Hematopoietic multipotent progenitor cell treated with erythropoietin and hydrocortisone succinate and interleukin-3 and kit ligand, for 8 days (in vitro differentiated cells): ENCODE data around the gene COL13A1.

ENCODE experiments used
- DNase-seq: peaks from one replicate; pipeline ENCODE4 v3.0.0-alpha.2; 2015

The COL13A1 gene

GRCh38 chr10:69801434-69802315, at the start of gene COL13A1:
TSS of gene COL13A1 (plus strand) at chr10:69801906. CDS start at chr10:69802424, 518 bp downstream.
- DNase-seq, result no peak

DNA sequence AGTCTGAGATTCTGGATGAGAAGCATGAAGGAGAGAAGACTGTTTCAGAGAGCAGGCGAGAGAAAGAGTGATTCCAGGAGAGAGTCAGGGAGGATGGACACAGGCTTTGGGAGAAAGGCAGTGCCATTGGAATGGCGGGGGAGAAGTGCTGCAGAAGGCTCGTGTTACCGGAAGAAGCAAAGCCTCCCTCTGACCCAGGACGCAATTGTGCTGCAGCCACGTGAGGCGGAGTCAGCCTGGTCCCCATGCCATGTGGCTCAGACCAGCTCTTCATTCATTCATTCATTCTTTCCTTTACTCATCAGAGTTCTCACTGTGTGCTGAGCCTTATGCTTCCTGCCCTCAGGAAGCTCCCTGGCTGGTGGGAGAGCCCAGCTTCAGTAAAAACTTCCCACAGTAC, 49.2 kb upstream of the COL13A1 start:
- no peak for DNase-seq

DNA sequence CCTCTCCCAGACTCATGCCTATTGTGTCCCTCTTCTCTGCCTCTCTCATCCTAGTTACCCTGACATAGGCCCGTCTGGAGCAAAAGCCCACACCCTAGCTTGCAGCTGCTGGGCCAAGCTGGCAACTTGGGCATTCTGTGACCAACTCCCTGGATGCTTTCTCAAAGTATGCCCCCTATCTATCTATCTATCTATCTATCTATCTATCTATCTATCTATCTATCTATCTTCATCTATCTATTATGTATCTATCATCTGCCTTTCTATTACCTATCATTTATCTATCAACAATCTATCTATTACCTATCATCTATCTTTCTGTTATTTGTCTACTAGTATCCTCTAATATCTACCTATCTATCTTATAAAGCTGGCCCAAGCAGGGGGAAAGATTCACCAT, 45.4 kb upstream of the COL13A1 start:
- DNase-seq, result no peak

DNA sequence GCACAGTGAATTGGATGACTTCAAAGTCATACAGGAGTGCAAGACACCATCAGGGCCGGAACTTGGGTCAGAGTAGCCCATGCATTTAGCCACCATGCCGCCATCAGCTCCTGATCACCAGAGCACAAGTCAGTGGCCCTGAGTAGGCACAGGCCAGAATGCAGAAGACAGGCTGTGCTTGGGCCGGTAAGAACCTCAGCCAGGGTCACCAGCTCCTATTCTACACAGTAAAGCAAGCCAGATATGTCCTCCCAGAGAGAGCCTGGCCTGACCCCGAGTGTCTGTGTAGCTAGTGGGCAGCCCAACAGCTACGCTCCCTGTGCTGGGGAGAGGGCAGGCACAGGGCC, 44.5 kb upstream of the COL13A1 start:
- no peak for DNase-seq

GRCh38 chr10:69757553-69758309, 44.0 kb upstream of the COL13A1 start:
- no peak for DNase-seq

GRCh38 chr10:69758310-69758728, 43.4 kb upstream of the COL13A1 start:
- DNase-seq, result no peak

DNA sequence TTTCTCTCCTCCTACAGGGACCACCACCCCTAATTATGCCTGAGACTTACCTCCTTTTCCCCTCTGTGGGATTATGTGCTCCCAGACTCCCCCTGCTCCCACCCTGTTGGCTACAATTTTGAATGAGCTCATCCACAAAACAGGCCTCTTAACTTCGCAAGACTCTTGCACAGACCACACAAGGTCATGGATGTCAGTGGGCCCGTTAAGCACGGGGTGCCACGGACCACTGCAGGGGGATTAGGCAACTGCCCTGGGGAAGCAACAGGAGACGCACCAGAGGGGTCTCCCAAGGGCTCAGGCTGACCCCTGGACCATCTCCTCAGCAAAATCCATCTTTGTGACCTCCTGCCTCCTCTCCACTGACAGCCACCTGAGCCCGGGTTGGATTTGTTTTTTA, 42.1 kb upstream of the COL13A1 start:
- no peak for DNase-seq

- no peak for DNase-seq
Observed at GRCh38 chr10:69760072-69760471, 41.6 kb upstream of the COL13A1 start.

DNA sequence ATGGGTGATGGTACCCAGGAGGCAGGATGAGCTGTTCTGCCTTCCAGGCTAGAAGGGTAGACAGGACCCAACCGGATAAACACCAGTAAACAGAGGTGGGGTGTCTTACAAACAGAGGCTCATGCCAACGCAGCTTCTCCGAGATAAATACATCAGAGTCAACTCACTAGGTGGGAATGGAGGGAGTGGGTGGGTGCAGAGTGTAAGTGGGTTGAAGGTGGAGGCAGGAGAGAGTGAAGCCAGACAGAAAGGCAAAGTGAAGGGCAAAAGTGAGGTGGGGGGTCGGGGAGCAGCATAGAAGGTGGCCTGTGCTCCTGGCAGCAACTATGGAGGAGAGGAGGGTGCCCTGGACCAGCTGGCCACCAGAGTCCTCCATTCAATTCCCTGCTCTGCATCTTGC, 40.4 kb upstream of the COL13A1 start:
- no peak for DNase-seq

DNA sequence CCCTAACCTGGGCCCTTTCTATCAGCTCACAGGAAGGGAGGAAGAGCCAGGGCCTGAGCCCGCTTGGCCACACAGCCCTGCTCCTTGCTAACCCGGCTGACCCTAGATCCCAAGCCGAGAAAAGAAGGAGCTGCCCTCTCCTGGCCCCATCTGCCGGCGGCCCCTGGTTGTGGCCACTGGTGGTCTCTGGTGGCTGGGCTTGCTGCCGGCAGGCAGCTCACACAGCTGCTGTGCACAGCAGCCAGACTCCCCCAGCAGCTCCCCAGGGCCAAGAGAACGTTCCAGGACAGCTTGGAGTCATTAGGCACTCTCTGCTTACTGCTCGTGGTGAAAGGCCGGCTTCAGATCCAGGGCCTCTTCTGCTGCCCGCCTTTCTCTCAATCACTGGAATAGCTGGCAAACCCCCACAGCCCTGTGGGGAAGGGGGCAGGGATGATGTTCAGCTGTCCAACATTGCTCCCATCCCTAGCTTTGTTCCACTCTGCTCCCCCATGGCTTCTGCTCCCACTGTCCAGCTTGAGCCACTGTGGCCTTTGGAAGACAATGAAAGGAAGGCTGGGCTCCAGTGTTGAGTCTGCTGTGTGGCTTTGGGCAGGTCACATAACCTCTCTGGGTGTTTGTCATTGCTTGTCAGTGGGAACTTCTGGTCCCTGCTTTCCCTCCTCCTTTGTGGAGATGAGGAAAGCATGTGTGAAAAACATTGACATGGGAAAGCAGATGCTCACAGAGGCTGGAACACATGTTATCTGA, 35.4 kb upstream of the COL13A1 start:
- no peak for DNase-seq

DNA sequence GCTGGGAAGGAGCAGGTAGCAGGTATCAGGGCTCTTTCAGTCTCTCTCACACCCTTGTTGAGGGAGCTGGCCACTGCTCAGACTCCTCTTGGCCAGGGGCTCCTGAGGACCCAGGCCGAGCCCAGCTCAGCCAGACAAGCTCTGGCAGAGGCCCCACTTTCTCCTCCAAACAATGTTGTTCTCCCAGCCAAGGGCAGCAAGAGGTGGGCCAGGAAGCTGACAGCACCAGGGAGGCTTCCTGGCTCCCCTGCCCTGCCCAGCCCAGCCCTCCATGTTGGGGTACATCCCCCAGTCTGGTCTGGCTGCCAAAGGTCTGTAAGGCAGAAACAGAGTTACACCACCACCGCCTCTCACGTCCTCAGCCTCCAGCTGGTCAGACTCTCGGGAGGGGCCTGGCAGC, 33.9 kb upstream of the COL13A1 start:
- no peak for DNase-seq

DNA sequence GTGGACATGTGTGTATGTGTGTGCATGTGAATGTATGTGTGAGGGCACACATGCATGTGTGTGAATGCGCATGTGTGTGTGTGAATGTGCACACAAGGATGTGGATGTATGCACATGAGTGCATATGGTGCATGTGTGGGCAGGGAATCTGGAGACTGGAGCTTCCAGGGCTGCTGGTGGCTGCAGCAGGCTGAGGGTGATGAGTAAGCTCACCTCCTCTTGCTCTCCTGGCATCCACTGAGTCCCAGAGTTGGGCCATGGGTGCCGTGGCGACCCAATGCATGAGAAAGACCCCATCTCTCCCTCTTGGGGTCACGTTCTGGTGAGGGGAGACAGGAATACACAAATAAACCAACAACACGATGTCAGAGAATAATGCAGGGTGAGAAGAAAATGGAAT, 33.3 kb upstream of the COL13A1 start:
- no peak for DNase-seq

- no peak for DNase-seq
Observed at GRCh38 chr10:69769395-69769992, 32.2 kb upstream of the COL13A1 start.

GRCh38 chr10:69772933-69773704, 28.6 kb upstream of the COL13A1 start:
- DNase-seq, result no peak

DNA sequence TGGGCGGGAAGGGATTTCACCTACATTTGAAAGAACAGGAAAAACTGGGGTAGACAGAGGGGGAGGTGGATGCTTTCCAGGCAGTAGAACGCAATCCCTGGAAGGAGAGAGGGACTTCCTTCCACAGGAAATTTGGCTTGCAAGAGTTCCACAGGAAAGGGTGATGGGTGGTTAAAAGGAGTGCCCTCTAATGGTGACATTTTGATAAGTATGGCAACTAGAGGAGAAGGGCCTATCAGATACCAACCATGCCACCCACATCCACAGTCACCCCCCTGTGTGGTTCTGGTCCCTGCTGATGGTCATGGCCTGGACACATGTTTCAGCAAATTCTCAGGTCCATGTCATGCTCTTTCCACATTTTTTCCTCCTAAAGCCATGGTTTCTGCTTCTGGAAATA, 27.1 kb upstream of the COL13A1 start:
- DNase-seq, result no peak

- DNase-seq, result no peak
Observed at GRCh38 chr10:69780077-69780476, 21.6 kb upstream of the COL13A1 start.

DNA sequence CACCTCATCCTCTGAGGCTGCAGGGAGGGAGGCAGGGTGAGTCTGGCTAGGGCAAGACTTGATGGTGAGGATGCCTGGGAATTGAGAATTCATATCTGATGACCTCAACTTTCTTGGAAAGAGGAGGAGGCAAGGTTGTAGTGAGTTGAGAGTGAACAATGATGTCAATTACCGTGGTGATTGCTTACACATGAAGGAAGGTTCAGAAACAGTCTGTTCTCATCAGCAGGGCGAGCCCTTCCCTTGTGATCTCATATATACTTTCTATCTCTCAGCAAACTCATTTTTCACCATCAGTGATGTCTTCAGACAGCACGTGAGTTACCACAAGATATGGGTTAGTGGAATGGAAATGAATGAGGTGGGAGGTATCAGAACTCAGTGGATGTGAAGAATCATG, 20.1 kb upstream of the COL13A1 start:
- DNase-seq, result no peak

- no peak for DNase-seq
Observed at GRCh38 chr10:69783515-69783914, 18.2 kb upstream of the COL13A1 start.

GRCh38 chr10:69786791-69787190, 14.9 kb upstream of the COL13A1 start:
- no peak for DNase-seq

- no peak for DNase-seq
Observed at GRCh38 chr10:69787681-69788080, 14.0 kb upstream of the COL13A1 start.

DNA sequence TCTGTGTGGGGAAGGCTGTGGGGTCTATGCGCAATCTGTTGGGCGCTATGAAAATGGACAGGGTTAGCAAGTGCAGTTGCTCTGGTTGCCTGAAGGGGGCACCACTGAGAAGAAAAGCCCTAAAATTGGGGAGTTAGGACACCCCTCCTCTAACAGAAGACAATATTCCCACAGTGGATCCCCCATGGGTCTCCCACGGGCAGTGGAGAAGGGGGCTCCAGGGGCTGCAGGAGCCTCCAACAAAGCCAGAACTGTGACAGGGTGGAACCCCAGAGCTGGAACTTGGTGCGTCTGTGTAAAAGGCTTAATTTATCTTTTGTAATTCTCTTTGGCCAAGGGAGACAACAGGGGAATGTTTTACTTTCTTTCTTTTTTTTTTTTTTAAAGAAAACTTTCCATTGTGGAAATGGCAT, 12.5 kb upstream of the COL13A1 start:
- DNase-seq, result peak; percentile 15

DNA sequence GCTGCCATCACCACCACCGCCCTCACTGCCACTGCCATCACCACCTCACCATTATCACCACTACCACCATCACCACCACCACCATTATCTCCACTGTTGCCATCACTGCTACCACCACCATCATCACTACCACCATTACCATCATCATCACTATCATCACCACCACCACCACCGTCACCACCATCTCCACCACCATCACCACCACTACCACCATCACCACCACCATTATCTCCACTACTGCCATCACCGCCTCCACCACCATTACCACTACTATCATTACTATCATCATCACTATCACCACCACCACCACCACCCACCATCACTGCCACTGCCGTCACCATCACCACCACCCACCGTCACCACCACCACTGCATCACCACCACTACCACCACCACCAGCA, 9.9 kb upstream of the COL13A1 start:
- DNase-seq, result no peak
